Omental fat pad (tissue), 4 donors: ENCODE data around the gene LGALS8. TPM values are rescaled to one million over a fixed set of nuclear protein-coding genes. Genes with fewer than 3 reads are reported as not detected.

ENCODE experiments used
- ATAC-seq: fragments of 150-250 bp; one replicate; pipeline ENCODE4 v1.9.1; 2016; ENCODE audit warnings: mild to moderate bottlenecking, moderate library complexity; ENCODE audit not compliant: low FRiP score
- DNase-seq: peaks from one replicate; pipeline ENCODE4 v3.0.0-alpha.2; 2019; ENCODE audit warnings: low spot score
- CTCF ChIP-seq, 3 donors: fragments of 450-650 bp; IDR thresholded peaks; one replicate each; pipeline ENCODE4 v1.5.1; 2016 to 2017; ENCODE audit warnings: antibody characterized with exemption in 3 of 3, mild to moderate bottlenecking in 3 of 3, moderate library complexity in 2 of 3
- total RNA-seq, 4 donors: library from RNA; depleted of rRNA; stranded (reverse); fragments of >200 nt; gene quantifications; one replicate each; pipeline ENCODE4 v1.1.0, GENCODE V29; 2016

LGALS8 gene
- total RNA-seq, 4 donors from 2014 or later = 73.8 to 129 (median 110) TPM

GRCh38 chr1:236541710-236542109 lies 17.9 kb downstream of the LGALS8 start:
- no peak for TF ChIP-seq CTCF (IDR thresholded peaks at IDR 0.05)

GRCh38 chr1:236543065-236543669 lies 19.4 kb downstream of the LGALS8 start:
- ATAC-seq = no peak
- no peak for DNase-seq
- TF ChIP-seq CTCF (IDR thresholded peaks at IDR 0.05) = no peak

More at GRCh38 chr1:236541710-236542109, 17.9 kb downstream of the LGALS8 start:
- ATAC-seq (peak; percentile 77), DNase-seq (no peak)

- ATAC-seq = no peak
- no peak for DNase-seq
- TF ChIP-seq CTCF (IDR thresholded peaks at IDR 0.05) = no peak
Measured at GRCh38 chr1:236545621-236546169, 21.9 kb downstream of the LGALS8 start.

GRCh38 chr1:236548452-236548851 lies 24.7 kb downstream of the LGALS8 start:
- no peak for DNase-seq
- no peak for TF ChIP-seq CTCF (IDR thresholded peaks at IDR 0.05)
- ATAC-seq = no peak

GRCh38 chr1:236550961-236551851 lies 27.4 kb downstream of the LGALS8 start:
- no peak for ATAC-seq
- TF ChIP-seq CTCF (IDR thresholded peaks at IDR 0.05) = no peak
- no peak for DNase-seq

GRCh38 chr1:236552096-236552495 lies 28.3 kb downstream of the LGALS8 start:
- ATAC-seq = no peak
- no peak for DNase-seq
- TF ChIP-seq CTCF (IDR thresholded peaks at IDR 0.05) = no peak
